MCF 10A (cell line): ENCODE measurements around the gene NCK2. TPM values are rescaled to one million over a fixed set of nuclear protein-coding genes. Genes with fewer than 3 reads are reported as not detected.

Source experiments
- BruUV-seq: library from RNA; stranded (reverse); fragments of 400-500 nt; replicated peaks from 2 replicates; lab custom pipeline; 2021; lab: Mats Ljungman, UMichigan
- CTCF ChIA-PET: fragments of 300-600 bp; sonication (Branson Sonifier 250); formaldehyde crosslinking; extraction: SDS; loops from one replicate; lab custom pipeline; 2021; ENCODE audit warnings: antibody characterized with exemption, inconsistent platforms; lab: Yijun Ruan, JAX
- POLR2A ChIA-PET: fragments of 300-600, 350-650 bp; sonication (Branson Sonifier 250); formaldehyde crosslinking; extraction: SDS; loops from one replicate; lab custom pipeline; 2020; ENCODE audit warnings: antibody characterized with exemption, inconsistent platforms; lab: Yijun Ruan, JAX
- DNase-seq: peaks from one replicate; pipeline ENCODE4 v3.0.0-alpha.2; 2018; ENCODE audit not compliant: unreplicated experiment
- H3K27ac Mint-ChIP-seq: one replicate; pipeline ENCODE4 v1.8.0; 2022; ENCODE audit warnings: mild to moderate bottlenecking, low read depth, mixed read lengths; ENCODE audit not compliant: unreplicated experiment
- H3K27me3 Mint-ChIP-seq: one replicate; pipeline ENCODE4 v1.8.0; 2022; ENCODE audit warnings: mixed read lengths; ENCODE audit not compliant: insufficient read depth, unreplicated experiment
- H3K36me3 Mint-ChIP-seq: one replicate; pipeline ENCODE4 v1.8.0; 2022; ENCODE audit warnings: mild to moderate bottlenecking, moderate library complexity, mixed read lengths; ENCODE audit not compliant: insufficient read depth, unreplicated experiment
- H3K4me1 Mint-ChIP-seq: one replicate; pipeline ENCODE4 v1.8.0; 2022; ENCODE audit warnings: mixed read lengths; ENCODE audit not compliant: insufficient read depth, unreplicated experiment
- H3K4me3 Mint-ChIP-seq: one replicate; pipeline ENCODE4 v1.8.0; 2022; ENCODE audit warnings: mild to moderate bottlenecking, moderate library complexity, mixed read lengths; ENCODE audit not compliant: unreplicated experiment
- H3K9me3 Mint-ChIP-seq: one replicate; pipeline ENCODE4 v1.8.0; 2022; ENCODE audit warnings: mixed read lengths; ENCODE audit not compliant: unreplicated experiment
- CTCF ChIP-seq: fragments of 200-600 bp; IDR thresholded peaks from one replicate; pipeline ENCODE4 v1.8.0; 2022; ENCODE audit warnings: antibody characterized with exemption, mild to moderate bottlenecking; ENCODE audit not compliant: unreplicated experiment
- intact Hi-C: fragments of 100-400 bp; cut with micrococcal nuclease; formaldehyde crosslinking; loops from 2 replicates; pipeline ENCODE4 v1.14.1; 2022
- total RNA-seq: library from RNA; stranded (reverse); gene quantifications from 2 replicates; pipeline ENCODE4 v1.2.3, GENCODE V29; 2022

NCK2 gene
- total RNA-seq, 1 experiment from 2014 or later: 36.5 TPM

GRCh38 chr2:105893011-105893995 is 148.6 kb downstream of the NCK2 start:
- no peak for TF ChIP-seq CTCF
- POLR2A ChIA-PET: no interaction called here
- H3K36me3 Mint-ChIP-seq: peaks cover 11% of the 10 kb centered on the region

DNA sequence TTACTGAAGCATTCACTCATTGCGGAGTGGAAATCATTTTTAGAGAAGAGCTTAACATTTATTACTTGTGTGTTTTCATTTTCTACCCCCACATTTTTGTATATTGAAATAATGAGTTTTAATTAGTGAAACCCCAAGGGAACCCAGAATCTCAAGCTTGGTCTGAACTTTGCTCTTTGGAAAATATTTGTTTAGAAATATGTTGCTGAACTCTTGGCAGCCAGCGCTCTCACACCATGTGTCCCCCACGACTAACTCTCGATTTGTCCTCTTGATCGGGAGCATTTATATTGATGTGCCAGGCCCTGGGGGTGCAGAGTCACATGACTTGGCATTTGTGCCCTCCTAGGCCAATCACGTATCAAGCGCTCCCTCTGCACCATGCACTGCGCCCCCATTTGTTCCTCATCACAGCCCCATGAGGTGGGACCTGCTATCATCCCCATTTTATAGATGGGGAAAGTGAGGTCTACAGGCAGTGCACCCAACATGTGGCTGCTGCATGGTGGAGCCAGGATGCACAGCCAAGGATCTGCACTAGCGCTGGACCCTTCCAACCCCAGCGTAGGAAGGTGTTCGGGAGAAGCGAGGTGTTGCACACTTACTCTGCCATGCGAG is 149.7 kb downstream of the NCK2 start:
- no TSS peak for BruUV-seq
- Mint-ChIP-seq H3K27me3 (no peaks in the 10 kb centered on the region), H3K9me3 (no peaks in the 10 kb centered on the region), H3K4me1 (no peaks in the 10 kb centered on the region), H3K4me3 (no peak overlapping the region), H3K27ac (no peak overlapping the region), H3K36me3 (peaks cover 7% of the 10 kb centered on the region)
- ChIA-PET CTCF (interaction anchor here (1.2 kb wide), 1 partner anchor 9 kb away, joined by 3 read pairs; no protein-coding TSS in a partner anchor), POLR2A (no interaction called here)
- DNase-seq: no peak
- no peak for TF ChIP-seq CTCF
- intact Hi-C loops: no loop called here

More at GRCh38 chr2:105893011-105893995, 148.6 kb downstream of the NCK2 start:
- BruUV-seq: TSS peak; percentile 75
- intact Hi-C loops: no loop called here
- Mint-ChIP-seq H3K4me3 (no peak overlapping the region), H3K9me3 (peaks cover 2% of the 10 kb centered on the region), H3K27ac (no peak overlapping the region), H3K27me3 (no peaks in the 10 kb centered on the region), H3K4me1 (no peaks in the 10 kb centered on the region)
- CTCF ChIA-PET: interaction anchor here (0.7 to 1.2 kb wide), 2 partner anchors 8 to 163 kb away, joined by 3 read pairs; no protein-coding TSS in a partner anchor
- no peak for DNase-seq

DNA sequence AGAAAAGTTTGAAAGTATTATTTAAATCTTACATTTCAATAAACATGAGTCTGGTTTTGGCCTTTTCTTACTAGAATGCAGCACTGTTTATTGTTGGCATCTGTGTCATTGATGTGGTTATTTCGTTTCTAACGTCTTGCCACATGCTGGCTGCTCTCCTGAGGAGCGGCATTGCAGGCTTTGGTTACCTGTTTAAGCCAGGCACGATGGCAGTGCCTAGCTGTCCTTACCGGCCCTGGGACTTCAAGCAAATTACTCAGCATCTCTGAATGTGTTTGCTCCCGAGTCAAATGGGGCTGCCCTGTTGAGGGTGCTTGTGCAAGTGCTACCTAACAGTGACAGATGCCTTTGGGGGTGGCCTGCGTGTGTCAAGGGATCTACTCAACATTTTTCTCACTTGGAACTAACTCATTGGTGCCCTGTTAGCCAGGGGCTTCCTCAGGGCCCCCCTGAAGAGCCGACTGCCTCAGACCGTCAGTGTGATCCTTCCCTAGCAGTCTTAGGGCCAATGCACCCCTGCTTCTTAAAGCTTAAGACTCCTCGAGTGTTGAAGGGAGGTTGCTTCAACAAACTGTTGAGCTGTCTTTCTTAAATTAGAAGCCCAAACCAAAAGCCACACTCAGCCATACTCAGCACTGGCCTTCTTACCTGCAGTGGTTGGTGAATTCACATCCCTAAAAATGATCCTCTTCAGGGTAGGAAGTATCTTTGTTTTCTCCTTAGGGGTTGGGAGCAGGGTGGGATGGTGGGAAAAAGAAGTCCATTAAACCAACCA is 151.5 kb downstream of the NCK2 start:
- Mint-ChIP-seq H3K27ac (no peak overlapping the region), H3K9me3 (peaks cover 8% of the 10 kb centered on the region), H3K4me3 (no peak overlapping the region), H3K27me3 (no peaks in the 10 kb centered on the region), H3K4me1 (no peaks in the 10 kb centered on the region), H3K36me3 (peaks cover 7% of the 10 kb centered on the region)
- BruUV-seq: no TSS peak
- ChIA-PET CTCF (interaction anchor here (0.6 kb wide), 1 partner anchor 199 kb away, joined by 3 read pairs; no protein-coding TSS in a partner anchor), POLR2A (no interaction called here)
- no peak for TF ChIP-seq CTCF
- DNase-seq: no peak
- intact Hi-C loops: no loop called here
